ENCODE data around the gene INPP5A. TPM values are rescaled to one million over a fixed set of nuclear protein-coding genes. Genes with fewer than 3 reads are reported as not detected.

Gene INPP5A
- total RNA-seq, 1 experiment from 2014 or later, result 12.3 TPM

GRCh38 chr10:132538031-132538789 lies 623 bp downstream of the INPP5A start:
- intact Hi-C loops (cut with micrococcal nuclease), result loop anchor here (5.0 kb wide), 1 partner anchor 81 kb away; no protein-coding TSS in a partner anchor
- Histone ChIP-seq H3K79me2 (ENCODE audit: insufficient read depth, low read length) (no peaks in the 10 kb centered on the region), H3K9me3 (ENCODE audit: control insufficient read depth in 1 of 2, insufficient read depth in 1 of 2, low read depth in 1 of 2, low read length in 2 of 2) (no peaks in the 10 kb centered on the region), H3K9me2 (ENCODE audit: insufficient read depth) (no peaks in the 10 kb centered on the region), H2AFZ (ENCODE audit: low read depth, low read length, poor library complexity, severe bottlenecking) (no peak overlapping the region), H3K27me3 (ENCODE audit: insufficient read depth, low read length) (no peaks in the 10 kb centered on the region), H3K36me3 (ENCODE audit: control insufficient read depth in 1 of 2, insufficient read depth in 2 of 2, low read length in 2 of 2) (no peaks in the 10 kb centered on the region), H3K9ac (ENCODE audit: low read length) (peak overlapping the region; percentile 70), H3K4me2 (ENCODE audit: low read length) (peak overlapping the region; percentile 81), H3K4me3 (replicated peaks in 1 of 2; ENCODE audit: low read depth in 1 of 2, low read length in 2 of 2) (peak overlapping the region; percentile 57 to 63), H3K4me1 (ENCODE audit: control insufficient read depth in 1 of 2, insufficient read depth in 2 of 2, low read length in 2 of 2) (peaks cover 10 to 28% of the 10 kb centered on the region in 2 experiments), H4K20me1 (ENCODE audit: insufficient read depth) (no peaks in the 10 kb centered on the region), H3K27ac (ENCODE audit: low read depth, low read length) (peak overlapping the region; percentile 45; the same call in 1 of the 2 replicates)
- ChIA-PET POLR2A (no interaction called here), CTCF (no interaction called here), RAD21 (ENCODE audit: low non-redundant PET in 1 of 2, low total read pairs in 2 of 2, uncharacterized antibody in 2 of 2, unreplicated experiment in 2 of 2) (no interaction called here)
- BruUV-seq (replicated peaks), result no TSS peak
- TF ChIP-seq ZFX (IDR thresholded peaks at IDR 0.05), result no peak
- no peak for TF ChIP-seq ELF1 (IDR thresholded peaks at IDR 0.05; ENCODE audit: borderline replicate concordance, low read depth)
- TF ChIP-seq SRF (IDR thresholded peaks at IDR 0.05; ENCODE audit: low read depth), result no peak
- no peak for TF ChIP-seq CBX3 (IDR thresholded peaks at IDR 0.05; ENCODE audit: low read depth)
- no peak for TF ChIP-seq TCF7L2 (IDR thresholded peaks at IDR 0.05; ENCODE audit: borderline replicate concordance, extremely low read depth, insufficient read depth, insufficient read length)
- no peak for TF ChIP-seq YY1 (IDR thresholded peaks at IDR 0.05; ENCODE audit: extremely low read depth, insufficient replicate concordance, low read depth, low read length)
- no peak for TF ChIP-seq ZNF274 (IDR thresholded peaks at IDR 0.05; ENCODE audit: low read depth, low read length)
- no peak for TF ChIP-seq EZH2phosphoT487 (IDR thresholded peaks at IDR 0.05; ENCODE audit: borderline replicate concordance)
- TF ChIP-seq, protein P1, sequence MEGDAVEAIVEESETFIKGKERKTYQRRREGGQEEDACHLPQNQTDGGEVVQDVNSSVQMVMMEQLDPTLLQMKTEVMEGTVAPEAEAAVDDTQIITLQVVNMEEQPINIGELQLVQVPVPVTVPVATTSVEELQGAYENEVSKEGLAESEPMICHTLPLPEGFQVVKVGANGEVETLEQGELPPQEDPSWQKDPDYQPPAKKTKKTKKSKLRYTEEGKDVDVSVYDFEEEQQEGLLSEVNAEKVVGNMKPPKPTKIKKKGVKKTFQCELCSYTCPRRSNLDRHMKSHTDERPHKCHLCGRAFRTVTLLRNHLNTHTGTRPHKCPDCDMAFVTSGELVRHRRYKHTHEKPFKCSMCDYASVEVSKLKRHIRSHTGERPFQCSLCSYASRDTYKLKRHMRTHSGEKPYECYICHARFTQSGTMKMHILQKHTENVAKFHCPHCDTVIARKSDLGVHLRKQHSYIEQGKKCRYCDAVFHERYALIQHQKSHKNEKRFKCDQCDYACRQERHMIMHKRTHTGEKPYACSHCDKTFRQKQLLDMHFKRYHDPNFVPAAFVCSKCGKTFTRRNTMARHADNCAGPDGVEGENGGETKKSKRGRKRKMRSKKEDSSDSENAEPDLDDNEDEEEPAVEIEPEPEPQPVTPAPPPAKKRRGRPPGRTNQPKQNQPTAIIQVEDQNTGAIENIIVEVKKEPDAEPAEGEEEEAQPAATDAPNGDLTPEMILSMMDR (IDR thresholded peaks at IDR 0.05 in 2 of 3, conservative IDR thresholded peaks at IDR 0.05 in 1 of 3; ENCODE audit: borderline replicate concordance in 1 of 3, insufficient read depth in 1 of 3, low read depth in 2 of 3, low read length in 2 of 3), result no peak
- TF ChIP-seq JUND (IDR thresholded peaks at IDR 0.05), result no peak
- TF ChIP-seq EZH2 (IDR thresholded peaks at IDR 0.05), result no peak
- no peak for TF ChIP-seq FOSL1 (IDR thresholded peaks at IDR 0.05; ENCODE audit: low read depth)
- TF ChIP-seq EGR1 (IDR thresholded peaks at IDR 0.05; ENCODE audit: low read depth), result no peak
- no peak for TF ChIP-seq ZBTB33 (IDR thresholded peaks at IDR 0.05; ENCODE audit: extremely low read depth, insufficient replicate concordance, low read length)
- ATAC-seq (no peak), DNase-seq (ENCODE audit: low read depth, low spot score) (no peak)
